ENCODE data around the gene PIK3CA. TPM values are rescaled to one million over a fixed set of nuclear protein-coding genes. Genes with fewer than 3 reads are reported as not detected.

PIK3CA gene
- total RNA-seq, 2 experiments from 2014 or later: 18.5 to 19.7 TPM

GRCh38 chr3:179279837-179280236 lies 131.7 kb downstream of the PIK3CA start:
- H3K36me3 Mint-ChIP-seq: no peaks in the 10 kb centered on the region
- no peak for DNase-seq
- CTCF ChIA-PET: interaction anchor here (1.1 kb wide), 1 partner anchor 143 kb away, joined by 4 read pairs; no protein-coding TSS in a partner anchor
- ATAC-seq: no peak
- peaks cover 53% of the 10 kb centered on the region for H3K27me3 Mint-ChIP-seq
- H3K27ac Mint-ChIP-seq: no peak overlapping the region
- H3K4me3 Mint-ChIP-seq: no peak overlapping the region
- H3K9me3 Mint-ChIP-seq (ENCODE audit: low read depth): no peaks in the 10 kb centered on the region
- H3K4me1 Mint-ChIP-seq: no peaks in the 10 kb centered on the region

- CTCF ChIA-PET: no interaction called here
- Mint-ChIP-seq H3K9me3 (ENCODE audit: low read depth) (no peaks in the 10 kb centered on the region), H3K27ac (no peak overlapping the region), H3K4me3 (no peak overlapping the region), H3K36me3 (no peaks in the 10 kb centered on the region), H3K27me3 (peaks cover 45% of the 10 kb centered on the region), H3K4me1 (no peaks in the 10 kb centered on the region)
- DNase-seq: no peak
- ATAC-seq: no peak
Observed at GRCh38 chr3:179281825-179282224, 133.7 kb downstream of the PIK3CA start.

- peaks cover 27% of the 10 kb centered on the region for H3K27me3 Mint-ChIP-seq
- H3K4me1 Mint-ChIP-seq: no peaks in the 10 kb centered on the region
- CTCF ChIA-PET: no interaction called here
- DNase-seq: no peak
- H3K4me3 Mint-ChIP-seq: no peak overlapping the region
- H3K27ac Mint-ChIP-seq: no peak overlapping the region
- no peak for ATAC-seq
- H3K36me3 Mint-ChIP-seq: no peaks in the 10 kb centered on the region
- no peaks in the 10 kb centered on the region for H3K9me3 Mint-ChIP-seq (ENCODE audit: low read depth)
Observed at GRCh38 chr3:179286331-179286730, 138.2 kb downstream of the PIK3CA start.

- Mint-ChIP-seq H3K27me3 (peaks cover 22% of the 10 kb centered on the region), H3K9me3 (ENCODE audit: low read depth) (no peaks in the 10 kb centered on the region), H3K36me3 (no peaks in the 10 kb centered on the region), H3K4me1 (no peaks in the 10 kb centered on the region), H3K4me3 (no peak overlapping the region), H3K27ac (no peak overlapping the region)
- CTCF ChIA-PET: no interaction called here
- DNase-seq (no peak), ATAC-seq (no peak)
Observed at GRCh38 chr3:179288845-179289244, 140.7 kb downstream of the PIK3CA start.

GRCh38 chr3:179289295-179289694 lies 141.1 kb downstream of the PIK3CA start:
- CTCF ChIA-PET: no interaction called here
- no peaks in the 10 kb centered on the region for H3K4me1 Mint-ChIP-seq
- ATAC-seq: no peak

More at GRCh38 chr3:179289295-179289694, 141.1 kb downstream of the PIK3CA start:
- peaks cover 17% of the 10 kb centered on the region for H3K27me3 Mint-ChIP-seq
- no peak for DNase-seq
- no peak overlapping the region for H3K27ac Mint-ChIP-seq
- H3K9me3 Mint-ChIP-seq (ENCODE audit: low read depth): no peaks in the 10 kb centered on the region
- H3K36me3 Mint-ChIP-seq: no peaks in the 10 kb centered on the region
- no peak overlapping the region for H3K4me3 Mint-ChIP-seq

Other genes with a start within 250 kb of the PIK3CA start
- gene ZMAT3, start 76.5 kb upstream of the PIK3CA start, total RNA-seq: 10 to 100 TPM; 14.1 to 15.1 TPM
- 1 to 10 TPM; 1.4 TPM for gene KCNMB3, start 102.8 kb downstream of the PIK3CA start, total RNA-seq
- gene ZNF639, start 174.7 kb downstream of the PIK3CA start, total RNA-seq: 10 to 100 TPM; 30.1 to 32.2 TPM
- 10 to 100 TPM; 27.2 to 28.5 TPM for gene MFN1, start 199.4 kb downstream of the PIK3CA start, total RNA-seq

Measured in activated CD8-positive, alpha-beta memory T cell treated with anti-CD3 and anti-CD28 coated beads, Interleukin-2, amount 10 ng/mL, durations not matched to agents 7 days and 5 days (primary cell).